Subcutaneous adipose tissue (tissue), 4 donors: ENCODE data around the gene NCOA1. TPM values are rescaled to one million over a fixed set of nuclear protein-coding genes. Genes with fewer than 3 reads are reported as not detected.

Experiments
- CTCF ChIP-seq: fragments of 450-650 bp; IDR thresholded peaks from one replicate; pipeline ENCODE4 v1.5.1; 2016; ENCODE audit warnings: low read depth, mild to moderate bottlenecking, control low read depth, antibody characterized with exemption, moderate library complexity
- total RNA-seq, 4 donors: library from RNA; depleted of rRNA; stranded (reverse); fragments of >200 nt; gene quantifications; one replicate each; pipeline ENCODE4 v1.1.0, GENCODE V29; 2016

NCOA1 gene
- total RNA-seq, 4 donors from 2014 or later = 48.2 to 84.6 (median 53.1) TPM

GRCh38 chr2:24806661-24807036, 315.6 kb downstream of the NCOA1 start:
- no peak for TF ChIP-seq CTCF

GRCh38 chr2:24809316-24810007, 318.4 kb downstream of the NCOA1 start:
- TF ChIP-seq CTCF = no peak

GRCh38 chr2:24813691-24814137, 322.7 kb downstream of the NCOA1 start:
- no peak for TF ChIP-seq CTCF

GRCh38 chr2:24814516-24814915, 323.5 kb downstream of the NCOA1 start:
- TF ChIP-seq CTCF = no peak

- no peak for TF ChIP-seq CTCF
These were observed 324.1 kb downstream of the NCOA1 start for GRCh38 chr2:24815171-24815570.

GRCh38 chr2:24816404-24816803, 325.4 kb downstream of the NCOA1 start:
- TF ChIP-seq CTCF = no peak

GRCh38 chr2:24816884-24817283, 325.8 kb downstream of the NCOA1 start:
- no peak for TF ChIP-seq CTCF
